ENCODE data around the gene LRIG3.
"Not testable (repeated sequence)": the region's sequence is repeated elsewhere in the genome, so short reads cannot be mapped to it uniquely, and the experiment has no call there.

The LRIG3 gene

DNA sequence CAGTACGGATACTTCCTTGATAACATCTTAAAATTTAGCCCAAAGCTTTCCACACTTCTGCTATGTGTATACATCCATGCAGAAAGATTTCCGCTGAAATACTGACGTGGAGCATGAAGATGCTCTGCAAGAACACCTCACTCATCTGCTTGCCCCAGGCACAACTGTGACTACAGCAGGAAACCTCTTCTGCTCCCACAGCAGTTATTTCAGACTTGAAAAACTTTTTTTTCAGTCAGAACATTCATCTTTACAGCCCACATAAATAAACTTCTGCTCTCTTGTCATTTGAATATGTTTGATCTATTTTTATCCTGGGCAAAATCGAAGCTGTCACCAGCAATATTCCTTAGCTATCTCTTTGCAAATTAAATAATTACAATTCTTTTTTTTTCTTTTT, 6.8 kb upstream of the LRIG3 start:
- DNase-seq, result no peak

DNA sequence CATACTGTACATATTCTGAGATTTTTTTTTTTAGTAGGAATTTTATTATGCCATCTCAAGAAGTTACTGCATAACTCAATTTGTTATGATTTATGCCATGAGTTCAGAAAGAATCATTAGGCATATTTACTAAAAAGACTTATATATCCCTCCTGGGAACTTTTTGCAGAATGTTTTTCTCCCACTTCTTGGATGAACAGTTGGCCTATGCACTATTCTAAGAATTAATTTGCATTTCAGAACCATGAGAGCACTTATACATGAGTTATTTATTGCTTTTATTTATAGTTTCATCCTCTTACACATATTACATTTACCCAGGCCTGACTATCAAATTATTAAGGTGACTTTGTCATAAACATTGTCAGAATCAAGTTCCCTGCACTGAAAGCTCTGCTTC, 6.3 kb upstream of the LRIG3 start:
- DNase-seq, result no peak

DNA sequence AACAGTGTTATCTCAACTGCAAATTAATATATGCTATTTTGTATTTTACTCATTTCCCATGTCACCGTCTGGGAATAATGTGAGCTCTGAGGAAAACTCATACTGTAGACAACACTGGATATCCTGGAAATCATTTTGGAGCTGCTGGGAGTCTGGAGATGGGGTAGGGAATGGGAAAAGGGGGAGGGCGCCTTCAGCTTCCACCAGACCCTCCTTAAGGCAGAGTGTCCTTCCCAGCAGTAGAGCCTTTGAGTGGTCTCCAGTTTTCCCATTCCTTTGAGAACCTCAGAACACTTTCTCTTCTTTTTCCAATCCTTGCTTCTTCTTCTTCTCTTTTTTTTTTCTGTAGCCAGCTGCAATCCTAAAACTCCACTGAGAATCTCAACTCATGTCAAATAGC, 5.4 kb upstream of the LRIG3 start:
- no peak for DNase-seq

DNA sequence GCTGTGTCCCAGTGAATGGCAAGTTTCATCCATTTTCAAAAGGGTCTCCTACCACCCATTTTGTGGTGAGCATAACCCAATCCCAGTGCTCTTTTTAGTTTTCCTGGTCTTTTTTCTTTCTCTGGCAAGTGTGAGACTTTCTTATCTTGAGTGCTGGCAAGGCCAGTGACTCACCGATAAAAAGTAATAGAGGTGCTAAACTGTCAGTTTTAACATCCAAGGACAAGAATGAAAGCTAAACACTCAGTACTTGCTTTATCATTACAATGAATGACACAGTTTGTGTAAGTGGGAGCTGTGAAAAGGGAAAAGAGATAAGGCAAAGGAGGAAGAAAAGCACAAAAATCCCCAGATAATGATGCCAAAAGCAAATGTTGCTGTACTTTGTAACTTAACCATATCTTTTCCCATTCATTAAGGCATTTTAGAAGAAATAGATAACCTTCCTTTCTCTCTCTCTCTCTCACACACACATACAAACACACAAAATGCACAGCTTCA, 4.9 kb upstream of the LRIG3 start:
- DNase-seq, result no peak

DNA sequence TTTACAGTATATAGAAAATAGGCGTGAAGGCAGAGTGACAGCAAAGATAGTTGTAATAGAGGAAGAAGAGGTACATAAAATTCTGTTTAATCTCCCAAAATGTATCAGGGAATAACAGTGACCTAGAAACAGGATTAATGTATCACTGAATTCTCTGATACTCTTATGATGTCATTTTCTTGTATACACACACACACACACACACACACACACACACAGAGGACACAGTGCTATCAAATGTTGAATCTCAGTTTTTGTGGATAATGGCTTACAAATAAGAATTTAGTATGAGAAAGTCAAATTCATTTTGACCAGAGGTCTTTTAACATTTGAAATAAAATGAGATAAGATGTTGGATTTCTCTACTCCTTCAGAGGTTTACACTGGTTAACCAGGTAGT, 4.3 kb upstream of the LRIG3 start:
- DNase-seq, result no peak

DNA sequence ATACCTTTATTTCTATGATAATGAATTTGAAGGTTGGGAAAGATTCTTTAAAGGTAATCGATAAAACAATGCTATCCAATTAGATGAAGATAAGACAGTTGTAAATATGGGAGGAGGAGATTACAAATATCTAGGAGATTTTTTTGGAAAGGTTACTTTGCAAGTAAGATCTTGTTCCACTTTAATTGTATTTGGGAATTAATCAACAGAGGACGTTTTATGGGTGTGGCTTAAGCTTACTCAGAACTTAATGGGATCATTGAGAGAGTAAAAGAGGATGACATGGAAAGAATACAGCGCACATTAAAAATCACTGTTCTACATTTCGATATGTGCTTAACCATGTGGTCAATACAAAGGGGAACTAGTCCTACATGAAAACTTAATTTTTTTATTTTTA, 3.5 kb upstream of the LRIG3 start:
- no peak for DNase-seq

DNA sequence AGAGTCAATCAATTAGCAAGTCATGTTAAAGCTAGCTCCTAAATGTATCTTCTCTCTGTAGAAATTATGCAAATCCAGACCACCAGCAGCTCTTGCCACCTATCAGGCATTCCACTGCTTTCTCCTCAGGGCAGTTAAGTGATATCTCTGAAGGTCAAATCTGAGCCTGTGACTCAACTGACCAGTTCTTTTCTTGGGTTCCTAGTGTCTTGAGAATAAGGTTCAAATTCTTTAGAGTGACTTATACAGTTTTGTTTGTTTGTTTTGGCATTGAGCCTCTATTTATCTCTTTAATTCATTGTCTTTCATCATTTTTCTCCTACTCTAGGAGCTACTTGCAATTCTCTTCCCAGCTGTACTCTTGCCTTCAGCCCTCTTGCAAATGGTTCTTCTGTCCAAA, 2.5 kb upstream of the LRIG3 start:
- DNase-seq, result no peak

DNA sequence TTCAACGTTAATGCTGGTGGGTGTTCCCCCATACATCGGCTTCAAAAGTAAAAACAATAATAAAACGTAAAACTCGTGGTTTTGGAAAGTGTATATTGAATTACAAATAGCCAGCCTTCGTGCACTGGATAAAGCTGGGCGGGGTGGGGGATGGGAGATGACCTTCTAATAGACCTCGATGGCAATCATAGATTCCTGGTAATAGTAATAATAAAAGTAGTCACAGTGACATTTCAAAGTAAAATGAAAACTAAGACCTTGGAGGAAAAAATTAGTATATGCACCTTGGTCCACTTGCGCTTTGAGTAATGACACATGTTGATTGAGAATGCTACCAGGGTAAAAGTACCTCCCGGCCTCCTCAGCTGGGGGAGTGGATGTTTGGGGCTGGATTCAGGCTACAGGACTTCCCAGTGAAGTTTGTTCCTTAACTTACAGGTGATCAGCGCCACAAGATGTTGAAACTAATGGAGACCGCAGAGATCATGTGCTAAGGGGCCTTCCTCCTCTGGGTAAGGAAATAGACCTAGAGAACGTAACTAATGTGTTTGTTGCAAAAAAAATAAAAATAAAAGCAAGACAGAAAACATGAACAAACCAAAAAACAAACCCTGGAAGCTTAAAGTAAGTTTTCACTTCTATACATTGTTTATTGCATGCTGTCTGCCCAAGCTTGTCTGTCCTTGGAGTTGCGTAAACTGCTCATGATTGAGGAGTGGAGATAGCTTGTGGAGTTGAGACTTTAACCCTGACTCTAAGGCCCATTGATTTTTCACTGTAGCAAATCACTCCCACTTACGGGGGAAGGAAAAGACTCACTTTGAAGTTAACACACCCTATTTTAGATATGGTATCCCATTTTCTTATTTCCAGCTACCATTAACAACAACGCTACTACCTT, 907 bp upstream of the LRIG3 start:
- no peak for DNase-seq

DNA sequence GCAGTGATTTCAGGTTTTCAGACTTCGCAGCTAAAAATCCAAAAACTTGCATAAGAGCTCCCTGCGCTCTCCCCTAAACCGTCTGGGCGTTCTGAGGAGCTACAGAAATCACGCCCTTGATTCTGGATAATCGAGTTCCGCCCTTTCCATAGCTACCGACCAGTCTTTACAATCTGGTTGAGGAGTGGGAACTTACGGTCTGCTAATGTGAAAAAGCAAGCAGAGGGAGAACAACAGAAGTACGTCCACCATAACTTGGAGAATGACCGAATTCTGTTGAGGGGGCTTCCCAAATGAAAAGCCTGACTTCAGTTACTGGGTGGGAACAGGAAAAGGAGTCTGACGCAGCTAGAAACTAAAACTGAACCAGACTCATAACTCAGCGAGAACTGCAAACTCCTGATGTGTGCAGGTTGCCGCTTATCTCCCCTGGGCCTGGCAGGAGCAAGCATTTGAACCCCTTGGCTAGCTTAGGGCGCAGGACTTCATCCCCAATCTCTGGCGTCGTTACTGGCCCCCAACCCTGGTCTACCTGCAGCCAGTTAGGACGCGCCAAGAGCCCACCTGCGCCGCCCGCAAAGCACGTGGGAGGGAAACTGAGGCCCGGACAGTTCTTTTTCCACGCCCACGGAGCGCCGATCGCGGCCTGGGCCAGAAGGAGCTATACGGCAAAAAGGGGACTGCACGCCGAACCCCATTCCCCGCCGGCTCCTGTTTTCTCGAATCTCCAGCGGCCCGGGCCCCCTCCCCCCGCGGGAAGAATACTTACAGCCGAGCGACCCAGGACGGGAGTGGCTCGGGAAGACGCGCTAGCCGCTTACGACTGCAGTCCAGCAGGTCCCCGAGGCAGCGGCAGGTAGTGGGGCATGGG, 838 bp downstream of the LRIG3 start:
- DNase-seq, result no peak

DNA sequence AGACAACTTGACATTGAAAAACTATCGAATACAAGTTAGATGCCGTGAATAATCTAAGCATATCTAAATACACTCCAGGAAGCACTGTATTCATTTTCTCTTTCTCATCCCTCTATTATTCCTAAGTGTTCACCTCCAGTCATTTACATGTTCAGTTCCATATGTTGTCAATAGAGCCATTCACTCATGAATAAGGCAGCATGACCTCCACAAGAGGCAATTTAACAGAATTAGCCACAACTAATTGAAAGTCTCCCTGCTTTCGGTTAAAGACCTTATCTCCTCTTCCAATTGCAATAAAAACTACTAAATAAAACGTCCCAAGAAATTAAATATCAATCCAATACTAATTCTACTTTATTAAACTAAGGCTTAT, 1.8 kb downstream of the LRIG3 start:
- DNase-seq, result no peak

DNA sequence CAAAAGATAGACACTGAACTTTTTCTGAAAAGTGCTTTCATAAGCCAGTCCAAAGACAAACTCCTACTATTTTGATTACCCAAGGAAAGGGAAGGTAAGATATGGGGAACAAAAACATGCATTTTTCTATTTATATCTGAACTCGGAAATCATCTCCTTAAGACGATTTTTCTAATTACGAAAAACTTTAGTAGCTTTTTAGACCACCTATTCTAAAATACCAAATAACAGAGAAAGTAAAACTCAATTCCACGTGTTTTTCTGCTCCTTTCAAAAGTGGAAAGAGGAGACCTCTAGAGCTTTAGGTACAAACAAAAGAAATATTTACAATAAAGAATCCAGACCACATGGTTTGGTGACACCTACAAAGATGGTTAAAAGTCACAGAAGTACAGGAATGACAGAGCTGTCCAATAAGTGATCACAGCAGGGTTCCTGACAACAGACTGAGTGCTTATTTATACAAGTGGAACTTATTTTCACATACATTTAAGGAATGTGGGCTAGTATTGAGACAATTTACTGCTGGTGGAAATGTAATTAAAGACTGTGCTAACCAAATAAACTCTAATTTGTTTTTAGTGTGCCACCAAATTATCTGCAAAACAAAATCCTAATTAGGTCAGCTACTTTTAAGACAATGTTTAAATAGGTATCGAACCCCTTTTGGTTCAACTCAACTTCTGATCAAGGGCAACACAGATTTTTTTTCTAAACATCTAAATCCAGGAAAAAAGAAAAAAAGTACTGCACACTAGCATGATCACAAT, 2.4 kb downstream of the LRIG3 start:
- DNase-seq, result no peak

DNA sequence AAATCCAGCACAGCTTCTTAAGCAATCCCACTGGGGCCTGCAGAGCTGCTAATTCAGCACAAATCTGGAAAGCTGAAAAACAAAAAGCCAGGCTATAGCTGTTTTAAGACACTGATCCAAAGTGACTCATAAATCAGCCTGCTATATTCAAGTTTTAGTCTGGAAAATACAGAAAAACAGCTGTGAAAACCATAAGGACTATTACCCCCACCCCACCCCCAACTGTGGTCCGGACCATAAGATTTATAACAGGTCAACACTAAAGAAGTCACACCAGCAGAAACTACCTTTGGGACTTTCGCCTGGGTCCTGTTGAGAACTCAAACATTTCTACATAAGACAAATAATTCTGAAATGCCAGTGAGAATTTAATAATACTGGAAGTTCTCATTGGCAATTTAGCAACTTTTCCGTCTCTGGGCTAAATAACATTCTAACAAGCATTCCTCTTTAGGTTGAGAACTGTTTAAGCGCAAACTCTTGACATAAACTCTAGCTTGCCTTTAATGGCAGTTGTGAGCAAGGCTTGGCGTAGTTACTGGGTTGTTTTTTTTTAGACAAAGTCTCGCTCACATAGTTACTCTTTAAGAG, 3.3 kb downstream of the LRIG3 start:
- no peak for DNase-seq

DNA sequence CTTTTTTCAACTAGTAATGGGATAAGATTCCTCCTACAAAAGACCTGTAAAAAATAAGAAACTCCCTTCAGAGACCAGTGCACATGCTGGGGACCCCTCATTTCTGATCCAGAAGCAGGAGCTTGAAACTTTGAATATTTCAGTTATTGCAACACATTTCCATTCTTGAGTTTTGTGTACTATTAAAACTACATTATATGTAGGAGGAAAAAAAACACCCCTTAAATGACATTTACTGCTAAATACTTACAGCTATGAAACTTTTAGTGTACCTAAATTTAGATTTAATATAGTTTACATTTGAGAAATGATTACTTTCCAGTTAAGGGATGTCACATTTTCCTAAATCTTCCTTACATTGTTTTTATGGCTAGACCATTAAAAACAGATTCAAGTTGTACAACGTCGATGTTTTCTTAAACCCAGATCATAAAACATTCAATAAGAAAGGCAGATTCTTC, 4.1 kb downstream of the LRIG3 start:
- DNase-seq, result no peak

DNA sequence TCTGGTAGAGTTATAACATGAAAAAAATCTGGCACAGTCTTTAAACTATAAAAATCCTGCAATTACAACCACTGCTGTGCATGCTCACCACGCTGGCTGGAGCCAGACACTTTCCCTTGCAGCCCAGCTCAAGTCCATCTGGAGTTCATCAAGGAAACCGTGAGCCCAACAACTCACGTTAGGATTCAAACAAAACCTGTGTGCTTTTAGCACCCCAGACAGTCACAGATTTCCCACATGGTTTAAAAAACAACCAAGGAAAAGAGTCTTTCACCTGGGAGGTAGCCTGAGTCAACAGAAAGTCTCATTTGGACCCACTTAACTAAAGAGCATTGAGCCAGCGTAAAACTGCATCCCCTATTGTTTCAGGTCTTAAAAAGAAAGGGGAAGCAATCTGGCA, 4.7 kb downstream of the LRIG3 start:
- no peak for DNase-seq

DNA sequence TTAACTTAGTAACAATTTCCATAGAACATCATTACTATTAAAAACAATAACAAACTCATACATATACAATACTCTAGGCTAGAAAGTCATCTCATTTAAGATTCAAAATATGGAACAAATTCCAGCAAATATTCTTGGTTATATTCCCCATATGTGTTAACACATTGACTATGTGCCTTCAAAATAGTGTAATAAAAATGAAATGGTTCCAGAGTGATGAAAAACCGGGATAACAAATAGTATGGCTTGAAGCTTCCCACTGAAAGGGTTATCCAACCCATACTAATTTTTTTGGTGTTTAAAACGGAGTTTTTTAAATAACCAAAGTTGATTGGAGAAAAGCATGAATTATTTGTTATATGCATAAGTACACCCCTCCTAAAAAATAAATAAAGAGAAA, 5.3 kb downstream of the LRIG3 start:
- no peak for DNase-seq

DNA sequence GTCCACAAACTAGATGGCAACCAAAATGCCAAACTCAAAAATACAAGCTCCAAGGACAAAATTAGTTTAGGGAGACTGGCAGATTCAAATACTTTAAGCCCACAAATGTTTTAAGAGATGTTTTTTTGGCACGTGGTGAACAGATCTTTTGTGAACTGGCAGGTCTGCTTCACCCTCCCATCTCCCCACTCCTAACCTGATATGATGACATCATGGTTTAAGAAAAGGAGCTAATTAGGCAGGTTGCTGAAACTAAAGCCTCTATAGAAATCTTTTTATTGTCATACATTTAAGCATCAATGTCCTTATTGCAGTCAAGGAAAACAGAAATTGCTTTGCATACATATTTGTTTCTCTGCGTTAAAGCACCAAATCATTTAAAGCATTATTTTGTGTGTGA, 5.8 kb downstream of the LRIG3 start:
- DNase-seq, result no peak

DNA sequence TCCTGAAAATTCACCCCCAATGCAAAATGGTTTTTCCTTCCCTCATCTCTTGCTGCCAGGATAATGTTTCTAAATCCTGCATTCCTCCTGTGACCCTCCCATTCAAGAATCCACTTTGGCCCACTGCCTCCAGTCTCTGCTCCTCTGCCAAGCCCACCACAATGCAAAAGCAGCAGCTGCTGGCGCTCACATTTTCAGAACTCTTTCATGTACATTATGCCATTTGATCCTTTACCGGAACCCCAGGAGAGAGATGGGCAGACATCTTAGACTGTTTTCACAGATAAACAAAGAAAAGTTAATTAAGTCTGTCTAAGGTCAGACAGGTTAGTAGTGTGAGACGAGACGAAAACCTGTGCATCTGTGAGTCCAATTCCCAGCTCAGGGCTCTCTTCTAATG, 12.9 kb downstream of the LRIG3 start:
- DNase-seq, result no peak

DNA sequence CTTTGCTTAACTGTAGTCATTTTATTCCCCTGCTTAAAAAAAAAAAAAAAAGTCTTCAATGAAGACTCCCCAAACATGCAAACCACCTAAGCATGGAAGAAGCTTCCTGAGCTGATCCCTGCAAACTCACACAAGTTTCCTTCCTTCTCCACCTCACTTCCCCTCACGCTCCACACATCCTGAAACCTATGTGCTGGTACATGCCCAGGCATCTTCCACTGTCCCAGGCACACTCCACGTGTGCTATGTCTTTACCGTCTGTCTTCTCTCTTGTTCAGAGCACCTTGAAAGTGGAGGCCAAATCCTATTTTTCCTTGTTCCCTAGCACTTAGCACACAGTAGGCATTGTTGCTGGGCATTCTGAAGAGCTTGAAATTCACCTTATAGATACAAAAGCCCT, 13.4 kb downstream of the LRIG3 start:
- no peak for DNase-seq

DNA sequence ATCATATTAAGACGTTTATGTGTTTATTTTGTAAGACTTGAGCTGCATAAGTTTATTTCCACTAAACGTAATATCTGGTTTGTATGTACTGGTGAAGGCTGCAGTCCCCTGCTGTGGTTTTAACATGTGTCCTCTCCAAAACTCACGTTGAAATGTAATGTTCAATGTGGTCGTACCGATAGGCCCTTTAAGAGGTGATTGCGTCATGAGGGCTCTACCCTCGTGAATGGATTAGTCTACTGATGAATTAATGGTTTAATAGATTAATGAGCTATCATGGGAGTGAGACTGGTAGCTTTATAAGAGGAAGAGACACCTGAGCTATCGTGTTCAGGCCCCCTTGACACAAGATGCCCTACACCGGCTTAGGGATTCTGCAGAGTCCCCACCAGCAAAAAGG, 14.9 kb downstream of the LRIG3 start:
- no peak for DNase-seq

DNA sequence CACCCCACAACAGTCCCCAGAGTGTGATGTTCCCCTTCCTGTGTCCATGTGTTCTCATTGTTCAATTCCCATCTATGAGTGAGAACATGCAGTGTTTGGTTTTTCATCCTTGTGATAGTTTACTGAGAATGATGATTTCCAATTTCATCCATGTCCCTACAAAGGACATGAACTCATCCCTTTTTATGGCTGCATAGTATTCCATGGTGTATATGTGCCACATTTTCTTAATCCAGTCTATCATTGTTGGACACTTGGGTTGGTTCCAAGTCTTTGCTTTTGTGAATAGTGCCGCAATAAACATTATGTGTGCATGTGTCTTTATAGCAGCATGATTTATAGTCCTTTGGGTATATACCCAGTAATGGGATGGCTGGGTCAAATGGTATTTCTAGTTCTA, 17.6 kb downstream of the LRIG3 start:
- DNase-seq, result not testable (repeated sequence)

DNA sequence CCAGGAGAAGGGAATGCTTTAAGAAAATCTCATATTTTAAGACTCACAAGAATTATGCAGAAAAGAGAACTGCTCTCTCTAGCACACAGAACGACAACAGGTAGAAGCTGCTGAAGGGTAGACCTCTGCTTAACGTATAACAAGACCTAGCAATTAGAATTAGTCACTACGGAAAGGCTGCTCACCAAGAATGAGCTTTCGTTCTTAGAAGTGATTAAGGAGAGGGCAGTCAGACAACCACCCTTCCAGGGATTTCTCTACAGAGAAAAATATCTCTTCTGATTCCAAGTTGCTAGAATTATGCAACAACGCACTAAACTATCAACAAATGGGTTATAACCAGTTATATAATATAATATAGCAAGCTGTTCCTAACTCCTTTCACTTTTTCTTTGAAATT, 18.6 kb downstream of the LRIG3 start:
- DNase-seq, result no peak

DNA sequence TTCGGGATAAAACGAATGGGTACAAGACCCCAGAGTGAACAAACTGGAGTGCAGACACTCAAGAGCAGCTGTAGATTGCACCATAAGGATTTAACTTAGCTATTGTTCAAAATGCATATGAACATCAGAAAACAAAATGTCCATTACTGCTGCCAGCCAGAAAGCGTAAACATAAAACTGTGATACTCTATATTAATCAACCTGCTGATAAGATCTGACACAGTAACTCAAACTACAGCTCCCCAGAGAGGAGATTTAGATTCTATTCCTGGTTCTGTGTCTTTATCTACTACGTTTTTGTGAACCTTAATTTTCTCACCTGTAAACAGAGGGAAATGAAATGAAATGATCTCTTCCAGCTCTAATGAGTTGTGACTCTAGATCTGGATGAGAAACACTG, 22.3 kb downstream of the LRIG3 start:
- no peak for DNase-seq

DNA sequence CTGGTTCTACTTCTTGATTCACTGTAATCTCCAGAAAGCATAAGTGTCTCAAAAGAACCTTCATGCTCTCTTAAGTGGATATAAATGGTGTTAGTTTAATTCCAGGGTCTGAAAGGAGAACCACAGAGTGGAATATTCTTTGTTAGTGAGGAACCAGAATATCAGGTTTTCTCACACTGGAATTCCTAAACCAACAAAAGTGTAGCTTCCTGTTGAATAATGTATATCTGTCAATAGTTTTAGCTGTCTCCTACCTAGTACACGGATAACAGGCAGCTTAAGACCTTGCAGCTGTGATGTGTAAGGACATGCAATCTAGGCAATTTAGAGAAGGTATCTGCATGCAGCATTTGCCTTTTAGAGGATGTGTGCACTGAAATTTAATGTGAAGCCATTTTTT, 24.0 kb downstream of the LRIG3 start:
- no peak for DNase-seq
